HCEC 1CT (cell line): ENCODE results near the gene KLHDC10.
"Not testable (repeated sequence)": the region's sequence is repeated elsewhere in the genome, so short reads cannot be mapped to it uniquely, and the experiment has no call there.

Source experiments
- DNase-seq: peaks from one replicate; pipeline ENCODE4 v3.0.0-alpha.2; 2017

The KLHDC10 gene

GRCh38 chr7:130079846-130080394 lies 9.6 kb downstream of the KLHDC10 start:
- no peak for DNase-seq

GRCh38 chr7:130083497-130083896 lies 13.2 kb downstream of the KLHDC10 start:
- DNase-seq, result not testable (repeated sequence)

- peak; percentile 30 for DNase-seq
Observed at GRCh38 chr7:130084037-130084875, 13.9 kb downstream of the KLHDC10 start.

GRCh38 chr7:130085235-130085634 lies 14.9 kb downstream of the KLHDC10 start:
- not testable (repeated sequence) for DNase-seq

- DNase-seq, result no peak
Observed at GRCh38 chr7:130086938-130087337, 16.6 kb downstream of the KLHDC10 start.

- DNase-seq, result no peak
Observed at GRCh38 chr7:130087364-130087763, 17.0 kb downstream of the KLHDC10 start.

- DNase-seq, result no peak
Observed at GRCh38 chr7:130090745-130091532, 20.6 kb downstream of the KLHDC10 start.

- no peak for DNase-seq
Observed at GRCh38 chr7:130091999-130092398, 21.7 kb downstream of the KLHDC10 start.

GRCh38 chr7:130092598-130092997 lies 22.3 kb downstream of the KLHDC10 start:
- DNase-seq, result no peak

- peak; percentile 87 for DNase-seq
Observed at GRCh38 chr7:130095812-130096211, 25.5 kb downstream of the KLHDC10 start.

GRCh38 chr7:130096243-130096827 lies 26.0 kb downstream of the KLHDC10 start:
- DNase-seq, result no peak

GRCh38 chr7:130099331-130099730 lies 29.0 kb downstream of the KLHDC10 start:
- DNase-seq, result no peak

- DNase-seq, result no peak
Observed at GRCh38 chr7:130102588-130102987, 32.3 kb downstream of the KLHDC10 start.

GRCh38 chr7:130107949-130108674 lies 37.8 kb downstream of the KLHDC10 start:
- no peak for DNase-seq

- DNase-seq, result no peak
Observed at GRCh38 chr7:130108809-130109208, 38.5 kb downstream of the KLHDC10 start.

- DNase-seq, result no peak
Observed at GRCh38 chr7:130112093-130112492, 41.8 kb downstream of the KLHDC10 start.

GRCh38 chr7:130112662-130113425 lies 42.5 kb downstream of the KLHDC10 start:
- no peak for DNase-seq

- not testable (repeated sequence) for DNase-seq
Observed at GRCh38 chr7:130113426-130113805, 43.1 kb downstream of the KLHDC10 start.

GRCh38 chr7:130113887-130114286 lies 43.6 kb downstream of the KLHDC10 start:
- DNase-seq, result no peak

- DNase-seq, result no peak
Observed at GRCh38 chr7:130114374-130114773, 44.0 kb downstream of the KLHDC10 start.

- DNase-seq, result no peak
Observed at GRCh38 chr7:130114776-130115175, 44.4 kb downstream of the KLHDC10 start.

GRCh38 chr7:130118294-130118693 lies 48.0 kb downstream of the KLHDC10 start:
- DNase-seq, result no peak
